Measurements from ENCODE around the gene RIMS1.

DNA sequence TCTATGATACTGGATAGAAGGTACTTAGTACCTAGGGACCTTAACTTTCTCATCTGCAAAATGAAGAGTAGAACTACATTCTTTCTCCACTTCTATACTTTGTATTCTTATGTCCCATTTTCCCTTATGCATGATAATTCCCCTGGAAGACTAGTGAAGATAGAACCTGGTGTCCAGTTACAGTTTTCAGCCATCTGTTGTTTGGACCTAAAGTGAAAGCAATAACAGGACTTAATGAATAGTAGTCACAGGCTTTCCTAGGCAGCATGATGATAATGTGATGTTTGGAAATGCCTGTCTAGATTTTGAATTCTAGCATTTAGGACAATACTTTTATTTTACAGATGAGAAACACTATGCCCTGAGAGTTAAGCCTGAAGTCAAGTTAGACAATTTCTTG is 153.8 kb downstream of the RIMS1 start:
- TF ChIP-seq, protein P1, sequence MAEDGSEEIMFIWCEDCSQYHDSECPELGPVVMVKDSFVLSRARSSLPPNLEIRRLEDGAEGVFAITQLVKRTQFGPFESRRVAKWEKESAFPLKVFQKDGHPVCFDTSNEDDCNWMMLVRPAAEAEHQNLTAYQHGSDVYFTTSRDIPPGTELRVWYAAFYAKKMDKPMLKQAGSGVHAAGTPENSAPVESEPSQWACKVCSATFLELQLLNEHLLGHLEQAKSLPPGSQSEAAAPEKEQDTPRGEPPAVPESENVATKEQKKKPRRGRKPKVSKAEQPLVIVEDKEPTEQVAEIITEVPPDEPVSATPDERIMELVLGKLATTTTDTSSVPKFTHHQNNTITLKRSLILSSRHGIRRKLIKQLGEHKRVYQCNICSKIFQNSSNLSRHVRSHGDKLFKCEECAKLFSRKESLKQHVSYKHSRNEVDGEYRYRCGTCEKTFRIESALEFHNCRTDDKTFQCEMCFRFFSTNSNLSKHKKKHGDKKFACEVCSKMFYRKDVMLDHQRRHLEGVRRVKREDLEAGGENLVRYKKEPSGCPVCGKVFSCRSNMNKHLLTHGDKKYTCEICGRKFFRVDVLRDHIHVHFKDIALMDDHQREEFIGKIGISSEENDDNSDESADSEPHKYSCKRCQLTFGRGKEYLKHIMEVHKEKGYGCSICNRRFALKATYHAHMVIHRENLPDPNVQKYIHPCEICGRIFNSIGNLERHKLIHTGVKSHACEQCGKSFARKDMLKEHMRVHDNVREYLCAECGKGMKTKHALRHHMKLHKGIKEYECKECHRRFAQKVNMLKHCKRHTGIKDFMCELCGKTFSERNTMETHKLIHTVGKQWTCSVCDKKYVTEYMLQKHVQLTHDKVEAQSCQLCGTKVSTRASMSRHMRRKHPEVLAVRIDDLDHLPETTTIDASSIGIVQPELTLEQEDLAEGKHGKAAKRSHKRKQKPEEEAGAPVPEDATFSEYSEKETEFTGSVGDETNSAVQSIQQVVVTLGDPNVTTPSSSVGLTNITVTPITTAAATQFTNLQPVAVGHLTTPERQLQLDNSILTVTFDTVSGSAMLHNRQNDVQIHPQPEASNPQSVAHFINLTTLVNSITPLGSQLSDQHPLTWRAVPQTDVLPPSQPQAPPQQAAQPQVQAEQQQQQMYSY (CRISPR knock-in tag; IDR thresholded peaks at IDR 0.05): no peak
- no peak for TF ChIP-seq RORB (CRISPR knock-in tag; IDR thresholded peaks at IDR 0.05)

Measured in WTC11 (cell line).